ENCODE results near the gene DNM3. TPM values are rescaled to one million over a fixed set of nuclear protein-coding genes. Genes with fewer than 3 reads are reported as not detected.

The DNM3 gene
- total and polyA plus RNA-seq, 9 donors: 3.1 to 6.5 (median 4.4) TPM

DNA sequence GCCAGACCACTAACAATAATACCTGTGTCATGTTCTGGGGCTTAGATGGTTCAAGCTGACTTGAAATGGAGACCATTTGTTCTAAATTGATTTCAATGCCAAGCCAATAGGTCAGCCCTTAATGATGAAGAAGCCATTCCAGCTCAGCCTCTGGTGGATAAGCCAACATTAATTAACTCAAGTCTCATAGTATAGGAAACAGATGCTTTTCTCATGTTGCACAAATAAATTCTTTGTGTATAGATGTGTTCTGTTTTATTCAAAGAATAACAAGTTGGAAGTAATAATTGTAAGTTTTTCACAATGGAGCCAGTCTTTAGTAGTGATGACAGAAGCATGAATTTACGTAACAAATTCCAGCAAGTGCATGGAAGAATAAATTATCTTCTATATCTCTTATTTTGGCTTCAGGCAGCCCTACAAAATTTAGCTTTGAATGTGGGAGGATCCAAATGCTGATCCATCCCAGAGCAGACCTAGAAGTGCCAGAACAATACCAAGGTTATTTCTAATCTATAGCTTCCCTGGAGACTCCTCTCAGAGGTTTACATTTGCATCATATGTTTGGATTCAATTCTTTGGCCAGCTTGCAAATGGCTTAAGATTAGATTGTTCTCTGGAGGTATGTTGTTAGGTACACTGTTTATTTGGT, 536.9 kb downstream of the DNM3 start:
- no peaks in the 10 kb centered on the region for H3K27me3 ChIP-seq
- H3K4me1 ChIP-seq (ENCODE audit: insufficient read depth): peaks cover 2% of the 10 kb centered on the region
- DNase-seq: no peak
- no peak overlapping the region for H3K4me3 ChIP-seq
- intact Hi-C loops (cut with DNase I): no loop called here
- WGBS, 3 donors: 90 to 100% (median 91%) methylated on average over 1 of the region's 1 CpG
- no peak for TF ChIP-seq CTCF (IDR thresholded peaks at IDR 0.05)
- no peak for TF ChIP-seq POLR2A (IDR thresholded peaks at IDR 0.05)
- no peak for TF ChIP-seq EP300 (IDR thresholded peaks at IDR 0.05)
- no peak overlapping the region for H3K27ac ChIP-seq
- H3K36me3 ChIP-seq: no peaks in the 10 kb centered on the region
- no peaks in the 10 kb centered on the region for H3K9me3 ChIP-seq

- peaks cover 2% of the 10 kb centered on the region for H3K4me1 ChIP-seq (ENCODE audit: insufficient read depth)
- no peak for DNase-seq
- no peak overlapping the region for H3K4me3 ChIP-seq
- H3K27ac ChIP-seq: no peak overlapping the region
- WGBS, 3 donors: 58 to 66% (median 62%) methylated on average over 6 of the region's 6 CpGs
- H3K9me3 ChIP-seq: no peaks in the 10 kb centered on the region
- no peak for TF ChIP-seq CTCF (IDR thresholded peaks at IDR 0.05)
- no peak for TF ChIP-seq EP300 (IDR thresholded peaks at IDR 0.05)
- no peak for TF ChIP-seq POLR2A (IDR thresholded peaks at IDR 0.05)
- intact Hi-C loops (cut with DNase I): no loop called here
- no peaks in the 10 kb centered on the region for H3K36me3 ChIP-seq
- no peaks in the 10 kb centered on the region for H3K27me3 ChIP-seq
These were observed 539.3 kb downstream of the DNM3 start for GRCh38 chr1:172380441-172381244.

DNA sequence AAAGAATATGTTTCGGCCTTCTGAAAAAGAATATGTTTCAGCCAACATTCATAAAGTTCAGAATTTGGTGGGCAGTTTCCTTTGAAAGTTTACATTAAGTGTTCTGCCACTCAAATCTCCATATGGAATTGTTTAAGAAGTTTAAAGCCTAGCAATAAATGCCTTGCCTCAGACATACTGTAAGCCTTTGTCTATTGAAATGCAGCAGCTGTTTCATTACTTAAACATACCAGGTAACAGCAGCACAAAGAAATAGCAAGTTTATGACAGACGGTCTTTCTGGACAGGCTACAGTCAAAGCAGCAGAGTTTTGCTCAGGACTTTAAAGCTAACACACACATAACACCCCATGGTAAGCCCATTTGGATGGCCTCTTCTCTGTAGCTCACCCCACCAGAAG, 540.6 kb downstream of the DNM3 start:
- H3K36me3 ChIP-seq: no peaks in the 10 kb centered on the region
- no peaks in the 10 kb centered on the region for H3K27me3 ChIP-seq
- H3K27ac ChIP-seq: no peak overlapping the region
- intact Hi-C loops (cut with DNase I): no loop called here
- no peak for DNase-seq
- no peak overlapping the region for H3K4me3 ChIP-seq
- H3K4me1 ChIP-seq (ENCODE audit: insufficient read depth): peaks cover 2% of the 10 kb centered on the region
- no peak for TF ChIP-seq EP300 (IDR thresholded peaks at IDR 0.05)
- TF ChIP-seq POLR2A (IDR thresholded peaks at IDR 0.05): no peak
- TF ChIP-seq CTCF (IDR thresholded peaks at IDR 0.05): no peak
- 90 to 96% (median 95%) methylated on average over 2 of the region's 2 CpGs for WGBS, 3 donors
- H3K9me3 ChIP-seq: no peaks in the 10 kb centered on the region

DNA sequence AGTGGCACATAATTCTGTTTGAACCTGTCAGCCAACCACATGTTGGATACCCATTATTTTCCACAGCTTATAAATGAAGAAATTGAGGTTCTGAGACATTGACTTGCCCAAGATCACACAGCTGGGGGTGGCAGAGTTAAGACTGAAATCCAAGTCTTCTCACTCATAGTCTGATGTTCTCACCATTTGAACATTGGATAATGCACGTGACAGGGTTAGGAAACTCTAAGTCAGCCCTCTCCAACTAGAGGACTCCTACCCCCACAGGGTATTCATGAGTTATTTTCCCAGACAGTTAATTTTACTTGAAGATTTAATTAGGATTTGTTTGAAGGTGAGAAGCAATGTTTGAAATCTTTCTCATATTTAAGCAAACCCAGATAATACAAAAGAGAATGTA, 541.1 kb downstream of the DNM3 start:
- peaks cover 2% of the 10 kb centered on the region for H3K4me1 ChIP-seq (ENCODE audit: insufficient read depth)
- no peak for TF ChIP-seq POLR2A (IDR thresholded peaks at IDR 0.05)
- TF ChIP-seq CTCF (IDR thresholded peaks at IDR 0.05): no peak
- no peak for TF ChIP-seq EP300 (IDR thresholded peaks at IDR 0.05)
- H3K27me3 ChIP-seq: no peaks in the 10 kb centered on the region
- H3K9me3 ChIP-seq: no peaks in the 10 kb centered on the region
- 47 to 83% (median 68%) methylated on average over 1 of the region's 1 CpG for WGBS, 3 donors
- intact Hi-C loops (cut with DNase I): no loop called here
- no peaks in the 10 kb centered on the region for H3K36me3 ChIP-seq
- no peak overlapping the region for H3K4me3 ChIP-seq
- H3K27ac ChIP-seq: no peak overlapping the region
- DNase-seq: no peak
